K562 (cell line): Measurements from ENCODE around the gene POU2F3. TPM values are rescaled to one million over a fixed set of nuclear protein-coding genes. Genes with fewer than 3 reads are reported as not detected.

Source experiments
- CCNT2 ChIP-seq: IDR thresholded peaks from 2 replicates; pipeline ENCODE4 v1.6.1; 2011; ENCODE audit warnings: borderline replicate concordance, low read depth, mild to moderate bottlenecking, moderate library complexity, mixed read lengths, low read length; ENCODE audit not compliant: insufficient read length; ENCODE audit errors: extremely low read depth
- EGR1 ChIP-seq: fragments of 450-650 bp; conservative IDR thresholded peaks from 2 replicates; pipeline ENCODE4 v1.6.1; 2017; ENCODE audit warnings: mild to moderate bottlenecking
- ESRRA ChIP-seq: fragments of 450-650 bp; IDR thresholded peaks from 2 replicates; pipeline ENCODE4 v1.6.1; 2014; ENCODE audit warnings: low read depth, mild to moderate bottlenecking, moderate library complexity, borderline replicate concordance
- HLTF ChIP-seq: fragments of 450-650 bp; IDR thresholded peaks from 2 replicates; pipeline ENCODE4 v1.6.1; 2016
- HNRNPH1 ChIP-seq: fragments of 200-400 bp; formaldehyde crosslinking; optimal IDR thresholded peaks from 2 replicates; pipeline ENCODE3; 2017; ENCODE audit warnings: low read depth, mild to moderate bottlenecking, low read length, moderate library complexity
- NCOA2 ChIP-seq, 2 experiments: fragments of 450-650 bp; IDR thresholded peaks; 2 replicates each; pipeline ENCODE4 v1.6.1; 2018; ENCODE audit warnings: mild to moderate bottlenecking in 2 of 2, moderate library complexity in 1 of 2; ENCODE audit not compliant: partially characterized antibody in 2 of 2
- NEUROD1 ChIP-seq: fragments of 150-350 bp; IDR thresholded peaks from 2 replicates; pipeline ENCODE4 v1.6.1; 2014; ENCODE audit warnings: borderline replicate concordance, low read length, low read depth; ENCODE audit not compliant: partially characterized antibody
- PCBP1 ChIP-seq: fragments of 200-400 bp; formaldehyde crosslinking; IDR thresholded peaks from 2 replicates; pipeline ENCODE4 v1.6.1; 2018; ENCODE audit warnings: mild to moderate bottlenecking, low read depth, low read length; ENCODE audit not compliant: poor library complexity, severe bottlenecking
- POLR2AphosphoS2 ChIP-seq: IDR thresholded peaks from 2 replicates; pipeline ENCODE4 v1.6.1; 2012; ENCODE audit warnings: low read length, improper control_type of control experiment
- SRSF7 ChIP-seq: fragments of 200-400 bp; formaldehyde crosslinking; optimal IDR thresholded peaks from 2 replicates; pipeline ENCODE3; 2017; ENCODE audit warnings: mild to moderate bottlenecking, low read depth, low read length
- TCF3 ChIP-seq: sonication (generic); formaldehyde crosslinking; IDR thresholded peaks from 2 replicates; pipeline ENCODE4 v1.4.0; 2020; ENCODE audit warnings: mild to moderate bottlenecking, missing genetic modification reagents
- TFAM ChIP-seq: fragments of 250-450 bp; sonication (Bioruptor Pico); conservative IDR thresholded peaks from 2 replicates; pipeline ENCODE4 v1.5.0; 2021; ENCODE audit warnings: mild to moderate bottlenecking, moderate library complexity
- ZNF445 ChIP-seq: fragments of 250-450 bp; sonication (Bioruptor Pico); IDR thresholded peaks from 2 replicates; pipeline ENCODE4 v1.4.0; 2020; ENCODE audit warnings: low read depth, mild to moderate bottlenecking, moderate library complexity
- polyA plus RNA-seq, 8 experiments: library from polyadenylated mRNA; depleted of rRNA in 4 of 8; stranded (reverse) in 5 of 8; unstranded in 3 of 8; fragments of >200 nt; fragmentation: Nextera tagmentation in 2 of 8; fragmentation: Illumina TruSeq in 1 of 8; extraction: Ambion mirVana in 2 of 8; extraction: Trizol in 1 of 8; gene quantifications; 2 replicates each; pipeline versions ENCODE4 v1.2.1 to v1.2.3, GENCODE V29; 2011 to 2014; ENCODE audit warnings: inconsistent platforms in 1 of 8, missing spikeins in 1 of 8
- total RNA-seq, 7 experiments: library from RNA; depleted of rRNA in 6 of 7; stranded (reverse); fragments of >200 nt in 6 of 7; fragmentation: Illumina TruSeq in 2 of 7; extraction: Trizol in 2 of 7; gene quantifications; 2 replicates each; pipeline versions ENCODE4 v1.2.1 to v1.2.3, GENCODE V29; 2011 to 2021; ENCODE audit warnings: low replicate concordance in 1 of 7
- TF ChIP-seq, protein P1 (sequence below): fragments of 450-650 bp; IDR thresholded peaks from 2 replicates; pipeline ENCODE4 v1.6.1; 2014; ENCODE audit warnings: low read depth, mild to moderate bottlenecking, moderate library complexity, borderline replicate concordance
- TF ChIP-seq, protein P2 (sequence below): sonication (generic); formaldehyde crosslinking; IDR thresholded peaks from 2 replicates; pipeline ENCODE4 v1.8.0; 2023; ENCODE audit warnings: mild to moderate bottlenecking, missing genetic modification reagents
- TF ChIP-seq, protein P3 (sequence below): sonication (generic); formaldehyde crosslinking; IDR thresholded peaks from 2 replicates; pipeline ENCODE4 v1.8.1; 2023; ENCODE audit warnings: mild to moderate bottlenecking, missing genetic modification reagents
- TF ChIP-seq, protein P4 (sequence below): sonication (generic); formaldehyde crosslinking; IDR thresholded peaks from 2 replicates; pipeline ENCODE4 v1.8.1; 2023; ENCODE audit warnings: missing genetic modification reagents, mild to moderate bottlenecking, borderline replicate concordance

The POU2F3 gene
- total and polyA plus RNA-seq, 9 of the 15 experiments (the other 6 are each of a cell fraction or from before 2014, with no cell fraction given): not detected

DNA sequence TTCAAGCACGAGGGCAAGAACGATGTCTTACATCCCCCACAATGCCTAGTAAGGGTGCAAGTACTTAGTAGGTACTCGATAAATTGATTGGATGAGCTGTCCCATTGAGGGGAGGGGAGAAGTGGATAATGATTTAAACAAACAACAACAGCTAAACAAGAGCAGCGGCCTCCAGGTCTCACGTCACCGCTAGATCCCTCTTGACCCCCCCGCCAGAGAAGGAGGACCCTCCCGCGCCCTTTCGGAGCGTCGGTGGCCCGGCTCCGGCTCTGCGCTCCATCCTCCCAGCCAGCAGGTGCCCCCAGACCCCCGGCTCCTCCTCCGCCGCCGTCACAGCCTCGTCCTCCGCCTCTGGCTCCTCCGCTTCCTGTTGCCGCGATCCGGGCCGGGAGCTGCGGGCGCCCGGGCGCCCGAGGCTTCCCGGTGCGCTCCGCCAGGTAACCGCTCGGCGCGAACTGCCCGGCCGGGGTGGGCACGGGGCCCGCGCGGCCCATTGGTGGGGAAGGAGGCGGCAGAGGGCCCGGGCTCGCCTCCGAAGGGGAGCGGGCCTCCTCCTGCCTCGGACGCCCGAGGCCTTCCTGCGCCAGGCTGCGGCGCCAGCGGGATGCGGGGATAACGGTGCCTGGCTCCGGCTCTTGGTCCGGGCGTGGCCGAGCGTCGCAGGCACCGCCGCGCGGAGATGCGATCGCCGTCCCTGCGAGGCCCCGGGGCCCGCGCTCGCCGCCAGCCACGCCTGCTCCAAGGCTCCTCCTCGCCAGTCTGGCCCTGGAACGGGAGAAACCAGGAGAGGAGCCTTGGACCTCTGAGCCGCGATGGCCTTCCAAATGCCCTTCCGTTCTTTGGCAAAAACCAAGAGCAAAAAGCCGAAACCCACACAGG is 85.2 kb downstream of the POU2F3 start, which contains the start of gene TLCD5 (continued):
- TF ChIP-seq POLR2AphosphoS2 (no peak), NEUROD1 (peak; percentile 9), ZNF445 (CRISPR knock-in tag) (no peak), EGR1 (peak; percentile 15; the same call in 1 of the 2 replicates), TFAM (no peak), CCNT2 (peak; percentile 26), HNRNPH1 (no peak), TCF3 (CRISPR knock-in tag) (no peak), HLTF (no peak), PCBP1 (no peak), ESRRA (peak; percentile 29; the same call in 1 of the 2 replicates), NCOA2 (IDR thresholded peaks at IDR 0.05; ENCODE audit: partially characterized antibody in 2 of 2) (no peak), SRSF7 (no peak)
- TF ChIP-seq, protein P1, sequence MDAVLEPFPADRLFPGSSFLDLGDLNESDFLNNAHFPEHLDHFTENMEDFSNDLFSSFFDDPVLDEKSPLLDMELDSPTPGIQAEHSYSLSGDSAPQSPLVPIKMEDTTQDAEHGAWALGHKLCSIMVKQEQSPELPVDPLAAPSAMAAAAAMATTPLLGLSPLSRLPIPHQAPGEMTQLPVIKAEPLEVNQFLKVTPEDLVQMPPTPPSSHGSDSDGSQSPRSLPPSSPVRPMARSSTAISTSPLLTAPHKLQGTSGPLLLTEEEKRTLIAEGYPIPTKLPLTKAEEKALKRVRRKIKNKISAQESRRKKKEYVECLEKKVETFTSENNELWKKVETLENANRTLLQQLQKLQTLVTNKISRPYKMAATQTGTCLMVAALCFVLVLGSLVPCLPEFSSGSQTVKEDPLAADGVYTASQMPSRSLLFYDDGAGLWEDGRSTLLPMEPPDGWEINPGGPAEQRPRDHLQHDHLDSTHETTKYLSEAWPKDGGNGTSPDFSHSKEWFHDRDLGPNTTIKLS: peak; percentile 26; the same call in 1 of the 2 replicates
- TF ChIP-seq, protein P2, sequence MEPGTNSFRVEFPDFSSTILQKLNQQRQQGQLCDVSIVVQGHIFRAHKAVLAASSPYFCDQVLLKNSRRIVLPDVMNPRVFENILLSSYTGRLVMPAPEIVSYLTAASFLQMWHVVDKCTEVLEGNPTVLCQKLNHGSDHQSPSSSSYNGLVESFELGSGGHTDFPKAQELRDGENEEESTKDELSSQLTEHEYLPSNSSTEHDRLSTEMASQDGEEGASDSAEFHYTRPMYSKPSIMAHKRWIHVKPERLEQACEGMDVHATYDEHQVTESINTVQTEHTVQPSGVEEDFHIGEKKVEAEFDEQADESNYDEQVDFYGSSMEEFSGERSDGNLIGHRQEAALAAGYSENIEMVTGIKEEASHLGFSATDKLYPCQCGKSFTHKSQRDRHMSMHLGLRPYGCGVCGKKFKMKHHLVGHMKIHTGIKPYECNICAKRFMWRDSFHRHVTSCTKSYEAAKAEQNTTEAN (CRISPR knock-in tag): no peak
- TF ChIP-seq, protein P3, sequence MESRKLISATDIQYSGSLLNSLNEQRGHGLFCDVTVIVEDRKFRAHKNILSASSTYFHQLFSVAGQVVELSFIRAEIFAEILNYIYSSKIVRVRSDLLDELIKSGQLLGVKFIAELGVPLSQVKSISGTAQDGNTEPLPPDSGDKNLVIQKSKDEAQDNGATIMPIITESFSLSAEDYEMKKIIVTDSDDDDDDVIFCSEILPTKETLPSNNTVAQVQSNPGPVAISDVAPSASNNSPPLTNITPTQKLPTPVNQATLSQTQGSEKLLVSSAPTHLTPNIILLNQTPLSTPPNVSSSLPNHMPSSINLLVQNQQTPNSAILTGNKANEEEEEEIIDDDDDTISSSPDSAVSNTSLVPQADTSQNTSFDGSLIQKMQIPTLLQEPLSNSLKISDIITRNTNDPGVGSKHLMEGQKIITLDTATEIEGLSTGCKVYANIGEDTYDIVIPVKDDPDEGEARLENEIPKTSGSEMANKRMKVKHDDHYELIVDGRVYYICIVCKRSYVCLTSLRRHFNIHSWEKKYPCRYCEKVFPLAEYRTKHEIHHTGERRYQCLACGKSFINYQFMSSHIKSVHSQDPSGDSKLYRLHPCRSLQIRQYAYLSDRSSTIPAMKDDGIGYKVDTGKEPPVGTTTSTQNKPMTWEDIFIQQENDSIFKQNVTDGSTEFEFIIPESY (CRISPR knock-in tag): no peak
- TF ChIP-seq, protein P4, sequence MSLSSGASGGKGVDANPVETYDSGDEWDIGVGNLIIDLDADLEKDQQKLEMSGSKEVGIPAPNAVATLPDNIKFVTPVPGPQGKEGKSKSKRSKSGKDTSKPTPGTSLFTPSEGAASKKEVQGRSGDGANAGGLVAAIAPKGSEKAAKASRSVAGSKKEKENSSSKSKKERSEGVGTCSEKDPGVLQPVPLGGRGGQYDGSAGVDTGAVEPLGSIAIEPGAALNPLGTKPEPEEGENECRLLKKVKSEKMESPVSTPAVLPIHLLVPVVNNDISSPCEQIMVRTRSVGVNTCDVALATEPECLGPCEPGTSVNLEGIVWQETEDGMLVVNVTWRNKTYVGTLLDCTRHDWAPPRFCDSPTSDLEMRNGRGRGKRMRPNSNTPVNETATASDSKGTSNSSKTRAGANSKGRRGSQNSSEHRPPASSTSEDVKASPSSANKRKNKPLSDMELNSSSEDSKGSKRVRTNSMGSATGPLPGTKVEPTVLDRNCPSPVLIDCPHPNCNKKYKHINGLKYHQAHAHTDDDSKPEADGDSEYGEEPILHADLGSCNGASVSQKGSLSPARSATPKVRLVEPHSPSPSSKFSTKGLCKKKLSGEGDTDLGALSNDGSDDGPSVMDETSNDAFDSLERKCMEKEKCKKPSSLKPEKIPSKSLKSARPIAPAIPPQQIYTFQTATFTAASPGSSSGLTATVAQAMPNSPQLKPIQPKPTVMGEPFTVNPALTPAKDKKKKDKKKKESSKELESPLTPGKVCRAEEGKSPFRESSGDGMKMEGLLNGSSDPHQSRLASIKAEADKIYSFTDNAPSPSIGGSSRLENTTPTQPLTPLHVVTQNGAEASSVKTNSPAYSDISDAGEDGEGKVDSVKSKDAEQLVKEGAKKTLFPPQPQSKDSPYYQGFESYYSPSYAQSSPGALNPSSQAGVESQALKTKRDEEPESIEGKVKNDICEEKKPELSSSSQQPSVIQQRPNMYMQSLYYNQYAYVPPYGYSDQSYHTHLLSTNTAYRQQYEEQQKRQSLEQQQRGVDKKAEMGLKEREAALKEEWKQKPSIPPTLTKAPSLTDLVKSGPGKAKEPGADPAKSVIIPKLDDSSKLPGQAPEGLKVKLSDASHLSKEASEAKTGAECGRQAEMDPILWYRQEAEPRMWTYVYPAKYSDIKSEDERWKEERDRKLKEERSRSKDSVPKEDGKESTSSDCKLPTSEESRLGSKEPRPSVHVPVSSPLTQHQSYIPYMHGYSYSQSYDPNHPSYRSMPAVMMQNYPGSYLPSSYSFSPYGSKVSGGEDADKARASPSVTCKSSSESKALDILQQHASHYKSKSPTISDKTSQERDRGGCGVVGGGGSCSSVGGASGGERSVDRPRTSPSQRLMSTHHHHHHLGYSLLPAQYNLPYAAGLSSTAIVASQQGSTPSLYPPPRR (CRISPR knock-in tag): no peak
